Endothelial cell of umbilical vein (primary cell): ENCODE data around the gene DYNC1LI2. TPM values are rescaled to one million over a fixed set of nuclear protein-coding genes. Genes with fewer than 3 reads are reported as not detected.

Experiments used
- BruUV-seq: library from RNA; stranded (reverse); fragments of 400-500 nt; replicated peaks from 2 replicates; lab custom pipeline; 2021; lab: Mats Ljungman, UMichigan
- CTCF ChIA-PET: fragments of 300-600, 350-600 bp; sonication (Branson Sonifier 250); formaldehyde crosslinking; loops from one replicate; lab custom pipeline; 2021; ENCODE audit warnings: antibody characterized with exemption, inconsistent platforms; lab: Charles Lee
- POLR2A ChIA-PET: fragments of 300-600, 350-600 bp; sonication (Branson Sonifier 250); formaldehyde crosslinking; loops from one replicate; lab custom pipeline; 2021; ENCODE audit warnings: antibody characterized with exemption, inconsistent platforms; lab: Charles Lee
- DNase-seq: peaks from one replicate; pipeline ENCODE4 v3.0.0-alpha.2; 2011; ENCODE audit warnings: low read depth, low spot score
- FAIRE-seq: peaks from 2 replicates; lab custom pipeline; 2011; peaks lifted over from hg19 to GRCh38; lab: Jason Lieb, UNC
- H2AFZ ChIP-seq: 2 replicates; pipeline ENCODE4 v1.6.0; 2012; ENCODE audit warnings: low read depth, low read length, control low read depth, inconsistent platforms
- H3K27ac ChIP-seq: 2 replicates; pipeline ENCODE4 v1.5.1; 2011; ENCODE audit warnings: low read depth, mild to moderate bottlenecking, control low read depth, low read length, moderate library complexity; ENCODE audit not compliant: insufficient read depth
- H3K27me3 ChIP-seq, 2 experiments: 2 replicates each; pipeline versions ENCODE4 v1.6.0 to v1.6.1; 2011; ENCODE audit warnings: low read length in 2 of 2, mixed read lengths in 1 of 2; ENCODE audit not compliant: control insufficient read depth in 2 of 2, insufficient read depth in 2 of 2
- H3K36me3 ChIP-seq, 2 experiments: 2 replicates in 1 of 2; 3 replicates in 1 of 2; pipeline ENCODE4 v1.5.1; 2011; ENCODE audit warnings: low read length in 2 of 2, mild to moderate bottlenecking in 1 of 2, moderate library complexity in 1 of 2; ENCODE audit not compliant: control insufficient read depth in 2 of 2, insufficient read depth in 2 of 2; ENCODE audit errors: extremely low read depth in 1 of 2
- H3K4me1 ChIP-seq: 3 replicates; pipeline ENCODE4 v1.5.1; 2011; ENCODE audit warnings: mild to moderate bottlenecking, low read length; ENCODE audit not compliant: control insufficient read depth, insufficient read depth; ENCODE audit errors: extremely low read depth
- H3K4me2 ChIP-seq: 2 replicates; pipeline ENCODE4 v1.6.1; 2011; ENCODE audit warnings: low read length, control low read depth, mixed read lengths; ENCODE audit not compliant: insufficient read depth
- H3K4me3 ChIP-seq, 3 experiments: fragments of 200-600 bp in 1 of 3; sonication (generic), shearing (Covaris generic) in 1 of 3; replicated peaks in 1 of 3; 2 replicates each; pipeline ENCODE4 v1.5.1; 2011 to 2016; ENCODE audit warnings: control low read depth in 3 of 3, low read length in 3 of 3, mild to moderate bottlenecking in 2 of 3, inconsistent platforms in 1 of 3, low read depth in 1 of 3, moderate library complexity in 1 of 3; ENCODE audit not compliant: insufficient read depth in 1 of 3
- H3K79me2 ChIP-seq: 2 replicates; pipeline ENCODE4 v1.6.0; 2012; ENCODE audit warnings: low read length, inconsistent platforms; ENCODE audit not compliant: control insufficient read depth, insufficient read depth
- H3K9ac ChIP-seq: replicated peaks from 2 replicates; pipeline ENCODE3; 2011; ENCODE audit warnings: low read length, control low read depth; ENCODE audit not compliant: insufficient read depth; ENCODE audit errors: extremely low read depth
- H3K9me1 ChIP-seq: replicated peaks from 3 replicates; pipeline ENCODE4 v1.6.0; 2011; ENCODE audit warnings: mild to moderate bottlenecking, low read length; ENCODE audit not compliant: control insufficient read depth, insufficient read depth; ENCODE audit errors: extremely low read depth
- H3K9me3 ChIP-seq: replicated peaks from 2 replicates; pipeline ENCODE4 v1.5.1; 2012; ENCODE audit warnings: low read length, inconsistent platforms; ENCODE audit not compliant: control insufficient read depth, insufficient read depth
- H4K20me1 ChIP-seq: replicated peaks from 2 replicates; pipeline ENCODE3; 2011; ENCODE audit warnings: mild to moderate bottlenecking, low read length; ENCODE audit not compliant: control insufficient read depth, insufficient read depth; ENCODE audit errors: extremely low read depth
- EZH2 ChIP-seq: IDR thresholded peaks from 2 replicates; pipeline ENCODE4 v1.6.1; 2012; ENCODE audit warnings: borderline replicate concordance, low read depth, mild to moderate bottlenecking, moderate library complexity, low read length, inconsistent platforms; ENCODE audit not compliant: severe bottlenecking
- FOS ChIP-seq: IDR thresholded peaks from 2 replicates; pipeline ENCODE4 v1.6.1; 2011; ENCODE audit warnings: mild to moderate bottlenecking, low read length, moderate library complexity, borderline replicate concordance; ENCODE audit not compliant: insufficient read depth
- GATA2 ChIP-seq: IDR thresholded peaks from 2 replicates; pipeline ENCODE4 v1.7.0; 2011; ENCODE audit warnings: low read depth, mild to moderate bottlenecking, moderate library complexity, mixed read lengths, low read length; ENCODE audit not compliant: insufficient read length, insufficient read depth
- JUN ChIP-seq: IDR thresholded peaks from 2 replicates; pipeline ENCODE4 v1.6.1; 2011; ENCODE audit warnings: borderline replicate concordance, low read depth; ENCODE audit not compliant: insufficient read length, insufficient read depth
- MYC ChIP-seq: IDR thresholded peaks from one replicate; pipeline ENCODE4 v1.6.1; 2011; ENCODE audit warnings: mild to moderate bottlenecking, low read depth, low read length
- POLR2A ChIP-seq: IDR thresholded peaks from 2 replicates; pipeline ENCODE4 v1.6.1; 2012; ENCODE audit warnings: low read depth, mild to moderate bottlenecking, control low read depth, low read length
- POLR2AphosphoS5 ChIP-seq: IDR thresholded peaks from 2 replicates; pipeline ENCODE4 v1.6.1; 2012; ENCODE audit warnings: low read depth, mild to moderate bottlenecking, control low read depth, low read length, moderate library complexity; ENCODE audit not compliant: insufficient read depth
- dilution Hi-C: fragments of 300-500 bp; cut with MboI; formaldehyde crosslinking; loops from one replicate; pipeline ENCODE4 v1.15.0; 2019; ENCODE audit warnings: low sequenced_read_pairs; ENCODE audit not compliant: extremely low pct_ligation_motif_present
- intact Hi-C: fragments of 100-400 bp; cut with micrococcal nuclease; formaldehyde crosslinking; loops from one replicate; pipeline ENCODE4 v1.10.0; 2022
- polyA plus RNA-seq, 4 experiments: library from polyadenylated mRNA; depleted of rRNA in 3 of 4; stranded (reverse) in 3 of 4; unstranded in 1 of 4; fragments of >200 nt; gene quantifications; 2 replicates each; pipeline versions ENCODE4 v1.2.1 to v1.2.3, GENCODE V29; 2011 to 2012; ENCODE audit warnings: missing spikeins in 1 of 4
- total RNA-seq: library from RNA; stranded (reverse); gene quantifications from 2 replicates; pipeline ENCODE4 v1.2.3, GENCODE V29; 2021
- TF ChIP-seq, protein P1 (sequence below): IDR thresholded peaks from 2 replicates; pipeline ENCODE4 v1.6.1; 2011; ENCODE audit not compliant: insufficient read depth, insufficient read length
- TF ChIP-seq, protein P2 (sequence below), 2 donors: IDR thresholded peaks; 1 replicate in 1 of 2; 2 replicates in 1 of 2; pipeline ENCODE4 v1.5.1; 2011; ENCODE audit warnings: low read length in 2 of 2, mild to moderate bottlenecking in 2 of 2, moderate library complexity in 2 of 2, control low read depth in 1 of 2, inconsistent platforms in 1 of 2, low read depth in 1 of 2; ENCODE audit not compliant: insufficient read depth in 1 of 2; ENCODE audit errors: extremely low read depth in 1 of 2

Gene DYNC1LI2
- total and polyA plus RNA-seq, 2 donors (not counting 3 experiments of a cell fraction or from before 2014, with no cell fraction given), result 110 to 159 TPM

DNA sequence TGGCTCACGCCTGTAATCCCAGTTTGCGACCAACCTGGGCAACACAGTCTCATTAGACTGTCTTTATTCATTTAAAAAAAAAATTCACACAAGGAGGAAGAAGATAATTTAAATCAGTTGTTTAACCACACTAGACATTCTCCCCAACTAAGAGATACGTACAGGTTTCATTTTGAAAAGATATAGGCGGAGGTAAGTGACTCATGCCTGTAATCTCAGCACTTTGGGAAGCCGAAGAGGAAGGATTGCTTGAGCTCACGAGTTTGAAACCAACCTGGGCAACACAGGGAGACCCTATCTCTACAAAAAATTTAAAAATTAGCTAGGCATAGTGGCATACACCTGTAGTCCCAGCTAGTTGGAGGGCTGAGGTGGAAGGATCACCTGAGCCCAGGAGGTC, 60.2 kb downstream of the DYNC1LI2 start:
- Histone ChIP-seq H2AFZ (no peak overlapping the region), H3K4me1 (peaks cover 5% of the 10 kb centered on the region), H3K9me3 (no peaks in the 10 kb centered on the region), H3K9me1 (no peaks in the 10 kb centered on the region), H3K9ac (no peak overlapping the region), H3K36me3 (no peaks in the 10 kb centered on the region), H3K4me3 (no peak overlapping the region), H3K27me3 (no peaks in the 10 kb centered on the region), H3K4me2 (no peak overlapping the region), H3K79me2 (no peaks in the 10 kb centered on the region), H3K27ac (no peak overlapping the region), H4K20me1 (no peaks in the 10 kb centered on the region)
- TF ChIP-seq MYC (no peak), FOS (no peak), JUN (no peak), GATA2 (no peak), POLR2AphosphoS5 (no peak), POLR2A (no peak), EZH2 (no peak)
- TF ChIP-seq, protein P1, sequence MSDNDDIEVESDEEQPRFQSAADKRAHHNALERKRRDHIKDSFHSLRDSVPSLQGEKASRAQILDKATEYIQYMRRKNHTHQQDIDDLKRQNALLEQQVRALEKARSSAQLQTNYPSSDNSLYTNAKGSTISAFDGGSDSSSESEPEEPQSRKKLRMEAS, result no peak
- TF ChIP-seq, protein P2, sequence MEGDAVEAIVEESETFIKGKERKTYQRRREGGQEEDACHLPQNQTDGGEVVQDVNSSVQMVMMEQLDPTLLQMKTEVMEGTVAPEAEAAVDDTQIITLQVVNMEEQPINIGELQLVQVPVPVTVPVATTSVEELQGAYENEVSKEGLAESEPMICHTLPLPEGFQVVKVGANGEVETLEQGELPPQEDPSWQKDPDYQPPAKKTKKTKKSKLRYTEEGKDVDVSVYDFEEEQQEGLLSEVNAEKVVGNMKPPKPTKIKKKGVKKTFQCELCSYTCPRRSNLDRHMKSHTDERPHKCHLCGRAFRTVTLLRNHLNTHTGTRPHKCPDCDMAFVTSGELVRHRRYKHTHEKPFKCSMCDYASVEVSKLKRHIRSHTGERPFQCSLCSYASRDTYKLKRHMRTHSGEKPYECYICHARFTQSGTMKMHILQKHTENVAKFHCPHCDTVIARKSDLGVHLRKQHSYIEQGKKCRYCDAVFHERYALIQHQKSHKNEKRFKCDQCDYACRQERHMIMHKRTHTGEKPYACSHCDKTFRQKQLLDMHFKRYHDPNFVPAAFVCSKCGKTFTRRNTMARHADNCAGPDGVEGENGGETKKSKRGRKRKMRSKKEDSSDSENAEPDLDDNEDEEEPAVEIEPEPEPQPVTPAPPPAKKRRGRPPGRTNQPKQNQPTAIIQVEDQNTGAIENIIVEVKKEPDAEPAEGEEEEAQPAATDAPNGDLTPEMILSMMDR (IDR thresholded peaks at IDR 0.05; ENCODE audit: extremely low read depth in 1 of 2, insufficient read depth in 1 of 2, low read depth in 1 of 2, low read length in 2 of 2), result no peak
- no peak for DNase-seq
- CTCF ChIA-PET, result interaction anchor here (1.4 to 7.8 kb wide), 2 partner anchors 13 to 29 kb away, joined by 3 to 49 read pairs; no protein-coding TSS in a partner anchor
- POLR2A ChIA-PET, result no interaction called here
- dilution Hi-C loops, result no loop called here
- intact Hi-C loops, result no loop called here
- BruUV-seq, result no TSS peak
- no peak for FAIRE-seq
